Stomach (tissue), 4 donors: ENCODE data around the gene CCN6.

Source experiments
- EP300 ChIP-seq: sonication (generic); formaldehyde crosslinking; IDR thresholded peaks from one replicate; pipeline ENCODE4 v1.6.1; 2017; ENCODE audit warnings: antibody characterized with exemption
- POLR2A ChIP-seq, 4 donors: fragments of 450-650 bp; IDR thresholded peaks; one replicate each; pipeline ENCODE4 v1.6.1; 2016; ENCODE audit warnings: antibody characterized with exemption in 4 of 4, control low read depth in 2 of 4, mild to moderate bottlenecking in 1 of 4, moderate library complexity in 1 of 4
- TF ChIP-seq, protein P1 (sequence below), 7 experiments: fragments of 450-650 bp in 4 of 7; fragments of 200-600 bp in 3 of 7; sonication (generic) in 3 of 7; IDR thresholded peaks; one replicate each; pipeline ENCODE4 v1.5.1; 2016 to 2019; ENCODE audit warnings: antibody characterized with exemption in 7 of 7, control low read depth in 2 of 7, mild to moderate bottlenecking in 1 of 7

DNA sequence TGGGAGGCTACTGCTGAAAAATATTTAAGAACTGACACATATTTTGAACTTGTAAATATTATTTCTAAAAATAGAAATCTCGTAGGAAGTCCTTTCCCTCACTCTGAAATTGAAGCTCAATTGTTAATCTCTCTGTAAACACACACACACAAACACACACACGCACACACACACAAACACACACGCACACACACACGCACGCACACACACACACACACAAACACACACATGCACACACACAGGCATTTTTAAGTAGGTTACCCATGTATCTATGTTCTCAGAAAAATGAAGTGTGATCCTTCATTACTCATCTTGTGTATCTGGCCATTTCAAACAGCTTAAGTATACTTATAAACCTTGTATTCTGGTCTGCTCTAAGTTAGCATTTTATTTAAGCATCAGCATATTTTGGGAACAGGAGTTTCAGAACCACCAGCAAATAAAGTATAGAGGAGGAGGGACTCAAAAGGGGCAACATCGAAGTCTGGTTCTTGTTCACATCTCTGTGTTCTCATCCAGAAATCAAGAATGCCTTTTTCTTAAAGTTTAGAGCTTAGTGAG, 11.6 kb downstream of the CCN6 start:
- TF ChIP-seq, protein P1, sequence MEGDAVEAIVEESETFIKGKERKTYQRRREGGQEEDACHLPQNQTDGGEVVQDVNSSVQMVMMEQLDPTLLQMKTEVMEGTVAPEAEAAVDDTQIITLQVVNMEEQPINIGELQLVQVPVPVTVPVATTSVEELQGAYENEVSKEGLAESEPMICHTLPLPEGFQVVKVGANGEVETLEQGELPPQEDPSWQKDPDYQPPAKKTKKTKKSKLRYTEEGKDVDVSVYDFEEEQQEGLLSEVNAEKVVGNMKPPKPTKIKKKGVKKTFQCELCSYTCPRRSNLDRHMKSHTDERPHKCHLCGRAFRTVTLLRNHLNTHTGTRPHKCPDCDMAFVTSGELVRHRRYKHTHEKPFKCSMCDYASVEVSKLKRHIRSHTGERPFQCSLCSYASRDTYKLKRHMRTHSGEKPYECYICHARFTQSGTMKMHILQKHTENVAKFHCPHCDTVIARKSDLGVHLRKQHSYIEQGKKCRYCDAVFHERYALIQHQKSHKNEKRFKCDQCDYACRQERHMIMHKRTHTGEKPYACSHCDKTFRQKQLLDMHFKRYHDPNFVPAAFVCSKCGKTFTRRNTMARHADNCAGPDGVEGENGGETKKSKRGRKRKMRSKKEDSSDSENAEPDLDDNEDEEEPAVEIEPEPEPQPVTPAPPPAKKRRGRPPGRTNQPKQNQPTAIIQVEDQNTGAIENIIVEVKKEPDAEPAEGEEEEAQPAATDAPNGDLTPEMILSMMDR (IDR thresholded peaks at IDR 0.05): no peak
- no peak for TF ChIP-seq EP300
- TF ChIP-seq POLR2A (IDR thresholded peaks at IDR 0.05): no peak
